ENCODE results near the gene TMEM243.

Gene TMEM243

GRCh38 chr7:87154569-87154968 is 65.0 kb downstream of the TMEM243 start:
- no peak for DNase-seq (ENCODE audit: low spot score)
- in situ Hi-C loops (cut with MboI; ENCODE audit: low pct_unique_long_range_greater_than_20kb, low sequenced_read_pairs, unreplicated experiment) = no loop called here
- no peak for TF ChIP-seq CTCF (IDR thresholded peaks at IDR 0.05; ENCODE audit: extremely low read depth, insufficient read depth, missing control alignments)

DNA sequence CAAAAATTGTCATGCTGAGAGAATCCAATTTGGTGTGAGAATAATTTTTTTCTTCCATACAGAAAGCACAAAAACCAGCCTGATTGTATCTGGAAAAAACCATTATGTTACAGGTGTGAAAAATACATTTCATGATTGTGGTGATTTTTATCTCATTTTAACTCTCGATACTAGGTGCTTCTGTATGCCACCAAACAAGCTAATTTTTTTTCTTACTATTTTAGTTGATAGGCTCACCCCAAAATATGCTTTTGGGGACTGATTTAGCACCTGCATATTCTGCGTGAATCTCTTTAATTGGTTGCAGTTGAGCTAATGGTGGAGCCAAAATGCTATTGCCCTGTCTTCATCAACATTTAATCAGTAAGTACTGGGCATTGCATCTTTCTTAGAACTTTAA is 65.4 kb downstream of the TMEM243 start:
- in situ Hi-C loops (cut with MboI; ENCODE audit: low pct_unique_long_range_greater_than_20kb, low sequenced_read_pairs, unreplicated experiment) = no loop called here
- DNase-seq (ENCODE audit: low spot score) = no peak
- TF ChIP-seq CTCF (IDR thresholded peaks at IDR 0.05; ENCODE audit: extremely low read depth, insufficient read depth, missing control alignments) = no peak

DNA sequence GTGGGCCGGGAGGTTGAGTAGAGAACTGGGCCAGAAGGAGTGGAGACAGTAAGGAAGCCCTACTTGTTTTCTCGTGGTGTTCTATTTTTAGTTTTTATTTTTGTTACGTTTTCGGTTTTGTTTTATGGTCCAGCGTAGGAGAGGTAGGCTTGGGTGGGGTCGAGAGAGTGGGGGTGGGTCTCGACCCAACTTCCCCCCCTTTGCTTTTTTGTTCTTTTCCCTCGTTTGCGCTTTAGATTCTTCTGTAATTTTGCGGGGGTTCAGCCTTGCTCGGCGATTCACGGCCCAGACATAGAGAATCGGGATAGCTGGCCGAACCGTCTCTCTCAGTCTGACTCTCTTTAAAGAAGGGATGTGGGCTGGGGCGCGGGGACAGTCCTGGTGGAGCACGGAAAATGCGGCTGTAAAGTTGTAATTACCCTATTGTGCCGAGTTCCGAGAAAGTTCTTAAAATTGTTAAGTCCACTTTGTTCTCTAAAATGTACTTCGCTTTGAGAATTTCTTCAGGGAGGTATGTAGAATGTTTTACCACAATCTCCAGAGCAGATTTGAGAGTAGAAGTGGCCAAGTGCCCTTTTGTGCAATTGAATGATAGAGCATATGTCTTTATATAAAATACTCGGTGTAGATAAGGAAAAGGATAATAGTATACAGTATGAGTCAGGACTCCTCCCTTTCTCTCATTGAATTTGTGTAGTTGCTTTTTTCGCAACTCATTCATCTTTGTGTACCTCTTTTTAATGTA is 66.5 kb downstream of the TMEM243 start:
- in situ Hi-C loops (cut with MboI; ENCODE audit: low pct_unique_long_range_greater_than_20kb, low sequenced_read_pairs, unreplicated experiment) = no loop called here
- no peak for TF ChIP-seq CTCF (IDR thresholded peaks at IDR 0.05; ENCODE audit: extremely low read depth, insufficient read depth, missing control alignments)
- DNase-seq (ENCODE audit: low spot score) = peak; percentile 42

DNA sequence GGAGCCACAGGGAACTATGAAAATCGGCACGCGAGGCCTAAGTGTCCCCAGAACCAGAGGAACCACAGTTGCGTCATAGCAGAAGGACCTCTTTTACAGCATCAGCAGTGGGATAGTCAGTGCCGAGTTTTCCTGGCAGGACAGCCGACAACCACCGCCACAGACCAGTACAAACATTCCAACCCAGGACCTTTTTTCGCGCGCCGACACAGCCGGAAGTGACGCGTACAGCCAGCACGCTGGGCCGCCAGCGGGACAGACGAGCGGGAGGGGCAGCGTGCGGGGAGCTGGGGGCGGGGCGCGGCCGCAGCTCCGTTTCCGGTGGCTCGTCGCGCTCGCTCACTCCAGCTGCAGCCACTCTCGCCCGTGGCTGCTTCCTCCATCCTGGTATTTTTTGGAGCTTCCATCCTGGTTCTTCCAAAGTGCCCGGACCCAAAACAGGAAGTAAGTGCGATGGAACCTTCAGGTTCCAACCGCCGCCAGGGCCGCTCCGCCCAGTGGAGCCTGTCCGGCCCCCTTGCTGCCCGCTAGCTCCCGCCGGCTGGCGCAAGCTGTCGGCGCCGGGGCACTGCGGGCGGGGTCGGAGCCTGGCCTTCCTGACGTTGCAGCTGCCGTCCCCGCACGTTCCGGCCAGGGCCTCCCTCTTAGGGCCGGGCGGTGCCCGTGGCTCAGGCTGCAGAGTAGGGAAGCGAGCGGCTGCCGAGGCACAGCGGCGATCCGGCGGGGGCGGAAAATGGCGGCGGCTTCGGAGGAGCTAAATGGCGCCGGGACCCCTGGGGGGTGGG is 67.2 kb downstream of the TMEM243 start, which contains the start of gene DMTF1:
DMTF1 (plus strand) TSS at position 342 of the 785 bp plus-strand sequence. CDS start 12,489 bp downstream, outside the sequence.
- TF ChIP-seq CTCF (IDR thresholded peaks at IDR 0.05; ENCODE audit: extremely low read depth, insufficient read depth, missing control alignments) = no peak
- in situ Hi-C loops (cut with MboI; ENCODE audit: low pct_unique_long_range_greater_than_20kb, low sequenced_read_pairs, unreplicated experiment) = no loop called here
- peak; percentile 93 for DNase-seq (ENCODE audit: low spot score)

DNA sequence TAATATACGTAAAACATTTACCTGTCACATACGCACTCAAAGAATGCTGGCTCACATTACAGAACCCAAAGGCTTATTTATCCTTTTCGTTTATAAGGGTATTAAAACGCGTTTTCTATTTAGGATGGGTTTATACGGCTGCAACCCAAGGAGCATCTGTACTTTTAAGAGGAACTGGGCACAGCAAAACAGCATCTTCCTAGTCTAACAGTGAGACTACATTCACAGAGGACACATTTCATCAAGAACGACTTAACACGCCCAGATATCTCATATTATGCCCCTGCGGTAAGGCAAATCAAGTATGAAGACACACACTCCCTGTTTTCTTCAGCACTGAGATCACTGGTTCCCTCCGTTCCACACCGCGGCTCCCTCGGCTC is 67.8 kb downstream of the TMEM243 start:
- TF ChIP-seq CTCF (IDR thresholded peaks at IDR 0.05; ENCODE audit: extremely low read depth, insufficient read depth, missing control alignments) = no peak

GRCh38 chr7:87151002-87151728 is 68.4 kb downstream of the TMEM243 start:
- in situ Hi-C loops (cut with MboI; ENCODE audit: low pct_unique_long_range_greater_than_20kb, low sequenced_read_pairs, unreplicated experiment) = no loop called here
- TF ChIP-seq CTCF (IDR thresholded peaks at IDR 0.05; ENCODE audit: extremely low read depth, insufficient read depth, missing control alignments) = no peak
- DNase-seq (ENCODE audit: low spot score) = no peak

More for the DNA sequence above, 67.8 kb downstream of the TMEM243 start:
- in situ Hi-C loops (cut with MboI; ENCODE audit: low pct_unique_long_range_greater_than_20kb, low sequenced_read_pairs, unreplicated experiment) = no loop called here
- peak; percentile 53 for DNase-seq (ENCODE audit: low spot score)
